HCT116 (cell line): ENCODE data around the gene CEP72. TPM values are rescaled to one million over a fixed set of nuclear protein-coding genes. Genes with fewer than 3 reads are reported as not detected.

Source experiments
- ATAC-seq: fragments of 200-7000 bp; cut with Tn5 transposase; 2 replicates; pipeline ENCODE4 v1.9.1; 2020; ENCODE audit warnings: mild to moderate bottlenecking, moderate library complexity
- BruUV-seq: library from RNA; stranded (reverse); fragments of 400-500 nt; replicated peaks from 2 replicates; lab custom pipeline; 2021; lab: Mats Ljungman, UMichigan
- CTCF ChIA-PET: fragments of 300-600 bp; sonication (Branson Sonifier 250); formaldehyde crosslinking; loops from one replicate; lab custom pipeline; 2021; ENCODE audit warnings: antibody characterized with exemption; lab: Charles Lee
- POLR2A ChIA-PET: fragments of 300-600, 350-600 bp; sonication (Branson Sonifier 250); formaldehyde crosslinking; loops from one replicate; lab custom pipeline; 2021; ENCODE audit warnings: antibody characterized with exemption; lab: Charles Lee
- RAD21 ChIA-PET, 2 experiments: fragments of 300-600 bp; sonication (Branson Sonifier 250); formaldehyde crosslinking; loops; one replicate each; lab custom pipeline; 2023; ENCODE audit warnings: low total read pairs in 2 of 2; ENCODE audit not compliant: uncharacterized antibody in 2 of 2, unreplicated experiment in 2 of 2, low non-redundant PET in 1 of 2; lab: Charles Lee
- DNase-seq: peaks from one replicate; pipeline ENCODE4 v3.0.0-alpha.2; 2010; ENCODE audit warnings: low read depth, low spot score
- H2AFZ ChIP-seq: fragments of 200-600 bp; shearing (Covaris generic), sonication (generic); 2 replicates; pipeline ENCODE4 v1.6.1; 2017; ENCODE audit warnings: low read depth, mixed run types, mixed read lengths, antibody characterized with exemption, low read length; ENCODE audit not compliant: poor library complexity, severe bottlenecking
- H3K27ac ChIP-seq: 2 replicates; pipeline ENCODE4 v1.5.1; 2012; ENCODE audit warnings: low read depth, low read length
- H3K27me3 ChIP-seq: fragments of 200-600 bp; sonication (generic); 2 replicates; pipeline ENCODE4 v1.6.1; 2016; ENCODE audit warnings: mixed run types, low read length, mixed read lengths; ENCODE audit not compliant: insufficient read depth
- H3K36me3 ChIP-seq, 2 experiments: fragments of 200-500 bp in 1 of 2; fragments of 200-600 bp in 1 of 2; sonication (Bioruptor generic) in 1 of 2; sonication (generic) in 1 of 2; 2 replicates each; pipeline versions ENCODE4 v1.5.1 to v1.6.1; 2014 to 2016; ENCODE audit warnings: low read length in 2 of 2, inconsistent platforms in 1 of 2, mixed read lengths in 1 of 2, mixed run types in 1 of 2; ENCODE audit not compliant: insufficient read depth in 2 of 2, control insufficient read depth in 1 of 2
- H3K4me1 ChIP-seq, 2 experiments: fragments of 200-600 bp in 1 of 2; sonication (generic) in 1 of 2; 2 replicates each; pipeline versions ENCODE4 v1.5.1 to v1.6.1; 2012 to 2017; ENCODE audit warnings: low read length in 2 of 2, inconsistent platforms in 1 of 2, mild to moderate bottlenecking in 1 of 2, mixed read lengths in 1 of 2, mixed run types in 1 of 2, moderate library complexity in 1 of 2; ENCODE audit not compliant: insufficient read depth in 2 of 2, control insufficient read depth in 1 of 2
- H3K4me2 ChIP-seq: fragments of 200-600 bp; sonication (generic); 2 replicates; pipeline ENCODE4 v1.6.1; 2017; ENCODE audit warnings: mixed run types, low read length, mixed read lengths
- H3K4me3 ChIP-seq, 2 experiments: fragments of 200-600 bp in 1 of 2; sonication (generic) in 1 of 2; replicated peaks in 1 of 2; 2 replicates each; pipeline ENCODE4 v1.5.1; 2011 to 2016; ENCODE audit warnings: low read length in 2 of 2, control low read depth in 1 of 2, low read depth in 1 of 2, mild to moderate bottlenecking in 1 of 2, mixed read lengths in 1 of 2, mixed run types in 1 of 2
- H3K79me2 ChIP-seq: fragments of 200-600 bp; sonication (generic); 2 replicates; pipeline ENCODE4 v1.6.1; 2017; ENCODE audit warnings: mild to moderate bottlenecking, mixed run types, low read length, moderate library complexity, mixed read lengths; ENCODE audit not compliant: insufficient read depth
- H3K9ac ChIP-seq: fragments of 200-600 bp; sonication (generic); 2 replicates; pipeline ENCODE4 v1.6.1; 2016; ENCODE audit warnings: low read length, mixed read lengths
- H3K9me2 ChIP-seq: fragments of 200-600 bp; sonication (generic), shearing (Covaris generic); 2 replicates; pipeline ENCODE4 v1.6.1; 2017; ENCODE audit warnings: mixed run types, mild to moderate bottlenecking, moderate library complexity; ENCODE audit not compliant: insufficient read depth
- H3K9me3 ChIP-seq, 2 experiments: fragments of 200-500 bp in 1 of 2; fragments of 200-600 bp in 1 of 2; sonication (Bioruptor generic) in 1 of 2; sonication (generic) in 1 of 2; 2 replicates each; pipeline ENCODE4 v1.6.1; 2014 to 2017; ENCODE audit warnings: low read length in 2 of 2, mixed read lengths in 2 of 2, inconsistent platforms in 1 of 2, low read depth in 1 of 2, mild to moderate bottlenecking in 1 of 2, mixed run types in 1 of 2, moderate library complexity in 1 of 2; ENCODE audit not compliant: control insufficient read depth in 1 of 2, insufficient read depth in 1 of 2
- H4K20me1 ChIP-seq: fragments of 200-600 bp; sonication (generic), shearing (Covaris generic); 2 replicates; pipeline ENCODE4 v1.6.1; 2017; ENCODE audit warnings: mixed run types, mild to moderate bottlenecking, moderate library complexity; ENCODE audit not compliant: insufficient read depth
- CBX3 ChIP-seq: IDR thresholded peaks from 2 replicates; pipeline ENCODE4 v1.6.1; 2012; ENCODE audit warnings: low read depth
- EZH2phosphoT487 ChIP-seq: fragments of 200-600 bp; IDR thresholded peaks from 2 replicates; pipeline ENCODE4 v1.6.1; 2018; ENCODE audit warnings: antibody characterized with exemption, borderline replicate concordance
- POLR2AphosphoS5 ChIP-seq: IDR thresholded peaks from 2 replicates; pipeline ENCODE4 v1.6.1; 2011; ENCODE audit warnings: mild to moderate bottlenecking, low read depth, low read length, moderate library complexity
- SIN3A ChIP-seq: IDR thresholded peaks from 2 replicates; pipeline ENCODE4 v1.6.1; 2012; ENCODE audit warnings: low read depth
- SRF ChIP-seq: IDR thresholded peaks from 2 replicates; pipeline ENCODE4 v1.6.1; 2012; ENCODE audit warnings: low read depth
- YY1 ChIP-seq: IDR thresholded peaks from 2 replicates; pipeline ENCODE4 v1.6.1; 2011; ENCODE audit warnings: low read length, low read depth, moderate library complexity, mild to moderate bottlenecking; ENCODE audit not compliant: insufficient replicate concordance; ENCODE audit errors: extremely low read depth
- ZFX ChIP-seq: fragments of 450-650 bp; IDR thresholded peaks from 2 replicates; pipeline ENCODE4 v1.6.1; 2017
- ZNF274 ChIP-seq: fragments of 200-500 bp; sonication (Bioruptor generic); IDR thresholded peaks from 2 replicates; pipeline ENCODE4 v1.6.1; 2014; ENCODE audit warnings: mild to moderate bottlenecking, low read depth, low read length, inconsistent platforms
- intact Hi-C: fragments of 100-400 bp; cut with micrococcal nuclease; formaldehyde crosslinking; loops from 2 replicates; pipeline ENCODE4 v1.10.0; 2022
- total RNA-seq: library from RNA; stranded (reverse); gene quantifications from one replicate; pipeline ENCODE4 v1.2.1, GENCODE V29; 2021; ENCODE audit not compliant: unreplicated experiment
- TF ChIP-seq, protein P1 (sequence below): IDR thresholded peaks from 2 replicates; pipeline ENCODE4 v1.6.1; 2012
- TF ChIP-seq, protein P2 (sequence below): IDR thresholded peaks from 2 replicates; pipeline ENCODE4 v1.6.1; 2012; ENCODE audit warnings: low read depth
- TF ChIP-seq, protein P3 (sequence below), 3 experiments: fragments of 200-600 bp in 1 of 3; sonication (generic) in 1 of 3; IDR thresholded peaks in 2 of 3; conservative IDR thresholded peaks in 1 of 3; 2 replicates each; pipeline ENCODE4 v1.5.1; 2012 to 2017; ENCODE audit warnings: low read depth in 2 of 3, low read length in 2 of 3, antibody characterized with exemption in 1 of 3, borderline replicate concordance in 1 of 3, control low read depth in 1 of 3, mild to moderate bottlenecking in 1 of 3, mixed read lengths in 1 of 3, mixed run types in 1 of 3, moderate library complexity in 1 of 3; ENCODE audit not compliant: insufficient read depth in 1 of 3

CEP72 gene
- total RNA-seq, 1 experiment from 2014 or later = 25.6 TPM

DNA sequence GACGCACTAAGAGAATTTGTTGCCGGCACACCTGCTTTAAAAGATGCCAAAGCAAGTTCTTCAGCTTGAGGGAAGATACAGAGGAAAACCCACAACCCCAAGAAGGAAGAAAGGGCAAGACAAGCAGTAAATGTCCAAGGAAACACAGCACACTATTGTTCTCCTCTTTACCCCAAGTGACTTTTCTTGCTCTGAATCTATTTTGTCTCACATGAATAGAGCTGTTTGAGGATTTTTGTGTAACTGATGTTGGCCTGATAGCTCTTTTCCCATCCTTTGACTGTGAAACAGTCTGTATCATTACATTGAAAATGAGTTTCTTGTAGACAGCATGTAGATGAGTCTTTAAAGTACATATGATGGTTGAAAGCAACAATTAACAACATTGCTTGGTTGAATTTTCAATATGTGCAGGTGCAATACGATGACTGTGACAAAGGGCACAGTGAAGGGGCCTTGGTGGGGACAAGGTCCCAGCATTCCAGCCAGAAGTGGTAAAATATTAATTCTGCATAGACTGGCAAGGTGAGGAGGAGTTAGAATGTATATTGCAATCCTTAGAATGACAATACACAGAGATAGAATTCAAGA is 16.8 kb upstream of the CEP72 start:
- ChIA-PET RAD21 (no interaction called here), CTCF (no interaction called here), POLR2A (no interaction called here)
- Histone ChIP-seq H3K4me1 (peaks cover 0 to 8% of the 10 kb centered on the region in 2 experiments; a peak in 1 of 4 replicates), H4K20me1 (no peaks in the 10 kb centered on the region), H3K27ac (no peak overlapping the region), H3K9me2 (no peaks in the 10 kb centered on the region), H3K9ac (no peak overlapping the region), H3K27me3 (peaks cover 56% of the 10 kb centered on the region), H3K36me3 (no peaks in the 10 kb centered on the region), H3K4me3 (no peak overlapping the region), H3K9me3 (no peaks in the 10 kb centered on the region), H2AFZ (no peak overlapping the region), H3K79me2 (no peaks in the 10 kb centered on the region), H3K4me2 (no peak overlapping the region)
- no TSS peak for BruUV-seq
- DNase-seq (no peak), ATAC-seq (no peak)
- TF ChIP-seq ZNF274 (no peak), EZH2phosphoT487 (no peak), SIN3A (no peak), CBX3 (no peak), POLR2AphosphoS5 (no peak), YY1 (no peak), ZFX (no peak), SRF (no peak)
- TF ChIP-seq, protein P1, sequence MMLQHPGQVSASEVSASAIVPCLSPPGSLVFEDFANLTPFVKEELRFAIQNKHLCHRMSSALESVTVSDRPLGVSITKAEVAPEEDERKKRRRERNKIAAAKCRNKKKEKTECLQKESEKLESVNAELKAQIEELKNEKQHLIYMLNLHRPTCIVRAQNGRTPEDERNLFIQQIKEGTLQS = no peak
- TF ChIP-seq, protein P2, sequence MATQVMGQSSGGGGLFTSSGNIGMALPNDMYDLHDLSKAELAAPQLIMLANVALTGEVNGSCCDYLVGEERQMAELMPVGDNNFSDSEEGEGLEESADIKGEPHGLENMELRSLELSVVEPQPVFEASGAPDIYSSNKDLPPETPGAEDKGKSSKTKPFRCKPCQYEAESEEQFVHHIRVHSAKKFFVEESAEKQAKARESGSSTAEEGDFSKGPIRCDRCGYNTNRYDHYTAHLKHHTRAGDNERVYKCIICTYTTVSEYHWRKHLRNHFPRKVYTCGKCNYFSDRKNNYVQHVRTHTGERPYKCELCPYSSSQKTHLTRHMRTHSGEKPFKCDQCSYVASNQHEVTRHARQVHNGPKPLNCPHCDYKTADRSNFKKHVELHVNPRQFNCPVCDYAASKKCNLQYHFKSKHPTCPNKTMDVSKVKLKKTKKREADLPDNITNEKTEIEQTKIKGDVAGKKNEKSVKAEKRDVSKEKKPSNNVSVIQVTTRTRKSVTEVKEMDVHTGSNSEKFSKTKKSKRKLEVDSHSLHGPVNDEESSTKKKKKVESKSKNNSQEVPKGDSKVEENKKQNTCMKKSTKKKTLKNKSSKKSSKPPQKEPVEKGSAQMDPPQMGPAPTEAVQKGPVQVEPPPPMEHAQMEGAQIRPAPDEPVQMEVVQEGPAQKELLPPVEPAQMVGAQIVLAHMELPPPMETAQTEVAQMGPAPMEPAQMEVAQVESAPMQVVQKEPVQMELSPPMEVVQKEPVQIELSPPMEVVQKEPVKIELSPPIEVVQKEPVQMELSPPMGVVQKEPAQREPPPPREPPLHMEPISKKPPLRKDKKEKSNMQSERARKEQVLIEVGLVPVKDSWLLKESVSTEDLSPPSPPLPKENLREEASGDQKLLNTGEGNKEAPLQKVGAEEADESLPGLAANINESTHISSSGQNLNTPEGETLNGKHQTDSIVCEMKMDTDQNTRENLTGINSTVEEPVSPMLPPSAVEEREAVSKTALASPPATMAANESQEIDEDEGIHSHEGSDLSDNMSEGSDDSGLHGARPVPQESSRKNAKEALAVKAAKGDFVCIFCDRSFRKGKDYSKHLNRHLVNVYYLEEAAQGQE = no peak
- TF ChIP-seq, protein P3, sequence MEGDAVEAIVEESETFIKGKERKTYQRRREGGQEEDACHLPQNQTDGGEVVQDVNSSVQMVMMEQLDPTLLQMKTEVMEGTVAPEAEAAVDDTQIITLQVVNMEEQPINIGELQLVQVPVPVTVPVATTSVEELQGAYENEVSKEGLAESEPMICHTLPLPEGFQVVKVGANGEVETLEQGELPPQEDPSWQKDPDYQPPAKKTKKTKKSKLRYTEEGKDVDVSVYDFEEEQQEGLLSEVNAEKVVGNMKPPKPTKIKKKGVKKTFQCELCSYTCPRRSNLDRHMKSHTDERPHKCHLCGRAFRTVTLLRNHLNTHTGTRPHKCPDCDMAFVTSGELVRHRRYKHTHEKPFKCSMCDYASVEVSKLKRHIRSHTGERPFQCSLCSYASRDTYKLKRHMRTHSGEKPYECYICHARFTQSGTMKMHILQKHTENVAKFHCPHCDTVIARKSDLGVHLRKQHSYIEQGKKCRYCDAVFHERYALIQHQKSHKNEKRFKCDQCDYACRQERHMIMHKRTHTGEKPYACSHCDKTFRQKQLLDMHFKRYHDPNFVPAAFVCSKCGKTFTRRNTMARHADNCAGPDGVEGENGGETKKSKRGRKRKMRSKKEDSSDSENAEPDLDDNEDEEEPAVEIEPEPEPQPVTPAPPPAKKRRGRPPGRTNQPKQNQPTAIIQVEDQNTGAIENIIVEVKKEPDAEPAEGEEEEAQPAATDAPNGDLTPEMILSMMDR (IDR thresholded peaks at IDR 0.05 in 2 of 3, conservative IDR thresholded peaks at IDR 0.05 in 1 of 3; ENCODE audit: borderline replicate concordance in 1 of 3, insufficient read depth in 1 of 3, low read depth in 2 of 3, low read length in 2 of 3) = no peak
- intact Hi-C loops = no loop called here
